Right lobe of liver (tissue), 4 donors: Measurements from ENCODE around the gene PHF11.

Source experiments
- CTCF ChIP-seq, 4 donors: fragments of 200-600 bp in 3 of 4; fragments of 450-650 bp in 1 of 4; IDR thresholded peaks; one replicate each; pipeline versions ENCODE4 v1.5.1 to v1.8.0; 2016 to 2022; ENCODE audit warnings: antibody characterized with exemption in 4 of 4, mild to moderate bottlenecking in 2 of 4
- POLR2A ChIP-seq: fragments of 450-650 bp; IDR thresholded peaks from one replicate; pipeline ENCODE4 v1.6.1; 2017; ENCODE audit warnings: antibody characterized with exemption, mild to moderate bottlenecking
- donor health status: DM: no; HTN: no; CAD: no.
- donor health status: DM: no; HTN: no; CAD: no.
- donor health status: DM: no; HTN: yes; CAD: no.

DNA sequence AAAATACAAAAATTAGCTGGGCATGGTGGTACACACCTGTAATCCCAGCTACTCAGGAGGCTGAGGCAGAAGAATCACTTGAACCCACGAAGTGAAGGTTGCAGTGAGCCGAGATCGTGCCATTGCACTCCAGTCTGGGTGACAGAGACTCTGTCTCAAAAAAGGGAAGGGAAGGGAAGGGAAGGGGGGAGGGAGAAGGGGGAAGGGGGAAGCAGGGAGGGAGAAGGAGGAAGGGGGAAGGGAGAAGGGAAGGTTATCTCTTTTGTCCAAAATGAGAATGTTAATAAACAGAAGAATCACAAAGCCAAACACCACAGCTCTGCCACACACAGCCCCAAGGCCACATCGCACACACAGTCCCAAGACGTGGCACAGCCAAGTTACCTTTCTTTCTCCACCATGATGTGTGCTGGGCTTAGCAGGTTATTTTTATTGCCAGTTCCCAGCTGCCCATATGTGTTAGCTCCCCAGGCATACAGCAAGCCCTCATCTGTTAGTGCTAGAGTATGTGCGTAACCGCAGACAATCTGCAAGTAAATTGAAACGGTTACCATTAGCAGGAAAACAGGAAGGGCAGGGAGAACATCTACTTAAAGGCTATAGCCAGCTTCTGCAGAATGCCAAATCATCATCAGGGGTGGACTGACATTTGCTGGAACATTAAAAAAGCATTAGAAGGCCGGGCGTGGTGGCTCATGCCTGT is 55.3 kb downstream of the PHF11 start:
- no peak for TF ChIP-seq CTCF (IDR thresholded peaks at IDR 0.05)
- no peak for TF ChIP-seq POLR2A
